Smooth muscle cell (in vitro differentiated cells): Measurements from ENCODE around the gene HSD17B12. TPM values are rescaled to one million over a fixed set of nuclear protein-coding genes. Genes with fewer than 3 reads are reported as not detected.
"Not testable (repeated sequence)": the region's sequence is repeated elsewhere in the genome, so short reads cannot be mapped to it uniquely, and the experiment has no call there.

Experiments used
- DNase-seq: peaks from one replicate; lab custom pipeline; 2025; ENCODE audit not compliant: unreplicated experiment; lab: John Stamatoyannopoulos, UW
- H2AFZ ChIP-seq: fragments of 200-600 bp; sonication (generic); 2 replicates; pipeline ENCODE4 v1.6.0; 2016; ENCODE audit warnings: antibody characterized with exemption, low read depth, mild to moderate bottlenecking
- H3F3A ChIP-seq: fragments of 200-600 bp; sonication (generic); 2 replicates; pipeline ENCODE4 v1.6.0; 2017; ENCODE audit warnings: antibody characterized with exemption, low read depth
- H3K27ac ChIP-seq: fragments of 200-600 bp; sonication (generic); 2 replicates; pipeline ENCODE4 v1.5.1; 2016; ENCODE audit warnings: low read depth, mild to moderate bottlenecking
- H3K27me3 ChIP-seq: fragments of 200-600 bp; sonication (generic); 2 replicates; pipeline ENCODE4 v1.6.1; 2016; ENCODE audit warnings: low read depth, mild to moderate bottlenecking
- H3K36me3 ChIP-seq: fragments of 200-600 bp; sonication (generic); 2 replicates; pipeline ENCODE4 v1.5.1; 2016; ENCODE audit warnings: low read depth
- H3K4me1 ChIP-seq: fragments of 200-600 bp; sonication (generic); 2 replicates; pipeline ENCODE4 v1.5.1; 2016; ENCODE audit warnings: low read depth
- H3K4me2 ChIP-seq: fragments of 200-600 bp; sonication (generic); 2 replicates; pipeline ENCODE4 v1.6.0; 2016; ENCODE audit warnings: mild to moderate bottlenecking
- H3K4me3 ChIP-seq: fragments of 200-600 bp; sonication (generic); 2 replicates; pipeline ENCODE4 v1.5.1; 2016; ENCODE audit warnings: mild to moderate bottlenecking
- H3K79me2 ChIP-seq: fragments of 200-600 bp; sonication (generic); 2 replicates; pipeline ENCODE4 v1.6.0; 2016; ENCODE audit warnings: low read depth, mild to moderate bottlenecking
- H3K9ac ChIP-seq: fragments of 200-600 bp; sonication (generic); 2 replicates; pipeline ENCODE4 v1.6.0; 2016; ENCODE audit warnings: low read depth
- H3K9me3 ChIP-seq: fragments of 200-600 bp; sonication (generic); replicated peaks from 2 replicates; pipeline ENCODE4 v1.5.1; 2016; ENCODE audit warnings: low read depth
- H4K20me1 ChIP-seq: fragments of 200-600 bp; sonication (generic); 2 replicates; pipeline ENCODE4 v1.6.0; 2016; ENCODE audit warnings: low read depth
- WGBS: methylation state at CpG from one replicate; pipeline ENCODE4 v1.1.7; 2016; ENCODE audit warnings: low lambda C conversion rate; 5-methylcytosine and 5-hydroxymethylcytosine counted together
- polyA plus RNA-seq: library from polyadenylated mRNA; unstranded; fragments of >200 nt; fragmentation: Nextera tagmentation; extraction: Ambion mirVana; gene quantifications from 2 replicates; pipeline ENCODE4 v1.2.1, GENCODE V29; 2016
- total RNA-seq: library from RNA; depleted of rRNA; stranded (reverse); fragments of >200 nt; gene quantifications from 2 replicates; pipeline ENCODE4 v1.2.3, GENCODE V29; 2014
- TF ChIP-seq, protein P1 (sequence below): fragments of 200-600 bp; sonication (generic); IDR thresholded peaks from 2 replicates; pipeline ENCODE4 v1.5.1; 2017; ENCODE audit warnings: borderline replicate concordance, mild to moderate bottlenecking, antibody characterized with exemption; ENCODE audit not compliant: insufficient read depth, poor library complexity, severe bottlenecking

HSD17B12 gene
- total and polyA plus RNA-seq, 2 experiments from 2014 or later = 74.8 to 111 TPM

DNA sequence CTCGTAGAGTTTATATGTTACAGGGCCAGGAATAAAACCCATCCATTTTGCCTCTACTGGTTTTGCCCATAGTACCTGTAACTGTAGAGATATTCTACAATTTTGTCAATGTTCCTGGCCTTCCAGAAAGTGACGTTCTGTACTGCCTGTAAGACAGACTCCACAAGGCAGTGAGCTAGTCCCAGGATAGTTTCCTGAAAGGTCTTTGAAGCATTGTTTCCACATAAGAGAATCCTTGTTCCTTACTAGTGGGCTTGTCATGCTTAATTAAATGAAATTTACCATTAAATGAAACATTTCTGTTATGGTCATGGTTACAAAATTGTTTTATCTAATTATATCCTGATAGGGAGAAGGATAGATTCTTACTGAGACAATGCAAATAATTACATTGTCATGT is 80.4 kb downstream of the HSD17B12 start:
- Histone ChIP-seq H3K27me3 (no peaks in the 10 kb centered on the region), H3K79me2 (peaks cover 13% of the 10 kb centered on the region), H3F3A (no peaks in the 10 kb centered on the region), H2AFZ (no peak overlapping the region), H3K36me3 (no peaks in the 10 kb centered on the region), H3K9ac (no peak overlapping the region), H3K9me3 (peaks cover 6% of the 10 kb centered on the region), H3K27ac (no peak overlapping the region), H3K4me1 (no peaks in the 10 kb centered on the region), H4K20me1 (peaks cover 3% of the 10 kb centered on the region), H3K4me3 (no peak overlapping the region), H3K4me2 (no peak overlapping the region)
- no peak for DNase-seq
- TF ChIP-seq, protein P1, sequence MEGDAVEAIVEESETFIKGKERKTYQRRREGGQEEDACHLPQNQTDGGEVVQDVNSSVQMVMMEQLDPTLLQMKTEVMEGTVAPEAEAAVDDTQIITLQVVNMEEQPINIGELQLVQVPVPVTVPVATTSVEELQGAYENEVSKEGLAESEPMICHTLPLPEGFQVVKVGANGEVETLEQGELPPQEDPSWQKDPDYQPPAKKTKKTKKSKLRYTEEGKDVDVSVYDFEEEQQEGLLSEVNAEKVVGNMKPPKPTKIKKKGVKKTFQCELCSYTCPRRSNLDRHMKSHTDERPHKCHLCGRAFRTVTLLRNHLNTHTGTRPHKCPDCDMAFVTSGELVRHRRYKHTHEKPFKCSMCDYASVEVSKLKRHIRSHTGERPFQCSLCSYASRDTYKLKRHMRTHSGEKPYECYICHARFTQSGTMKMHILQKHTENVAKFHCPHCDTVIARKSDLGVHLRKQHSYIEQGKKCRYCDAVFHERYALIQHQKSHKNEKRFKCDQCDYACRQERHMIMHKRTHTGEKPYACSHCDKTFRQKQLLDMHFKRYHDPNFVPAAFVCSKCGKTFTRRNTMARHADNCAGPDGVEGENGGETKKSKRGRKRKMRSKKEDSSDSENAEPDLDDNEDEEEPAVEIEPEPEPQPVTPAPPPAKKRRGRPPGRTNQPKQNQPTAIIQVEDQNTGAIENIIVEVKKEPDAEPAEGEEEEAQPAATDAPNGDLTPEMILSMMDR = no peak
- 60% methylated on average over 2 of the region's 2 CpGs for WGBS

DNA sequence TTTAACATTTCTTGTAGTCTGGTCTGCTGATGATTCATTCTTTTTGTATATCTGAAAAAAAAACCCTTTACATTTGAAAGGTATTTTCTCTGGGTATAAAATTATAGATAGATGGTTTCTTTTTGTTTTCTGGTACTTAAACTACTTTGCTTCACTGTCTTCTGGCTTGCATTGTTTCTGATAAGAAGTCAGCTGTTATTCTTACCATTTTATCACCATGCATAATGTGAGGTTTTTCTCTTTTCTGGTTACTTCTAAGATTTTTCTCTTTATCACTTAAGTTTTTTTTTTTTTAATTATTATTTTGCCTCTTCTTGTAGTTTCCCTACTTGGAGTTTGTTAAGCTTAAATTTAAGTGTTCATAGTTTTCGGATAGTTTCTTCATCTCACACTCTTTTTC is 84.7 kb downstream of the HSD17B12 start:
- TF ChIP-seq, protein P1 = no peak
- Histone ChIP-seq H3F3A (no peaks in the 10 kb centered on the region), H4K20me1 (peaks cover 3% of the 10 kb centered on the region), H3K4me3 (no peak overlapping the region), H3K4me1 (no peaks in the 10 kb centered on the region), H3K4me2 (no peak overlapping the region), H3K27ac (no peak overlapping the region), H3K27me3 (no peaks in the 10 kb centered on the region), H2AFZ (no peak overlapping the region), H3K9me3 (peaks cover 6% of the 10 kb centered on the region), H3K79me2 (peaks cover 17% of the 10 kb centered on the region), H3K9ac (no peak overlapping the region), H3K36me3 (no peaks in the 10 kb centered on the region)
- WGBS = 92% methylated on average over 1 of the region's 1 CpG
- no peak for DNase-seq

DNA sequence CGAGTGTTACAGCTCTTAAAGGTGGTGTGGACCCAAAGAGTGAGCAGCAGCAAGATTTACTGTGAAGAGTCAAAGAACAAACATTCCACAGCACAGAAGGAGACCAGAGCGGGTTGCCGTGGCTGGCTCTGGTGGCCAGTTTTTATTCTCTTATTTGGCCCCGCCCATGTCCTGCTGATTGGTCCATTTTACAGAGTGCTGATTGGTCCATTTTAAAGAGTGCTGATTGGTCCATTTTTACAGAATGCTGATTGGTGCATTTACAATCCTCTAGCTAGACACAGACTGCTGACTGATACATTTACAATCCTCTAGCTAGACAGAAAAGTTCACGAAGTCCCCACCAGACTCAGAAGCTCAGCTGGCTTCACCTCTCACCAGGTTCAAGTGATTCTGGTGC is 88.1 kb downstream of the HSD17B12 start:
- not testable (repeated sequence) for H3K4me1 ChIP-seq, DNase-seq, H3K4me2 ChIP-seq, H3K9me3 ChIP-seq, H2AFZ ChIP-seq, H4K20me1 ChIP-seq, H3K27me3 ChIP-seq, H3K36me3 ChIP-seq, H3K27ac ChIP-seq, H3F3A ChIP-seq, H3K4me3 ChIP-seq, H3K9ac ChIP-seq
- WGBS = 93% methylated on average over 5 of the region's 5 CpGs
- peaks cover 24% of the 10 kb centered on the region for H3K79me2 ChIP-seq

DNA sequence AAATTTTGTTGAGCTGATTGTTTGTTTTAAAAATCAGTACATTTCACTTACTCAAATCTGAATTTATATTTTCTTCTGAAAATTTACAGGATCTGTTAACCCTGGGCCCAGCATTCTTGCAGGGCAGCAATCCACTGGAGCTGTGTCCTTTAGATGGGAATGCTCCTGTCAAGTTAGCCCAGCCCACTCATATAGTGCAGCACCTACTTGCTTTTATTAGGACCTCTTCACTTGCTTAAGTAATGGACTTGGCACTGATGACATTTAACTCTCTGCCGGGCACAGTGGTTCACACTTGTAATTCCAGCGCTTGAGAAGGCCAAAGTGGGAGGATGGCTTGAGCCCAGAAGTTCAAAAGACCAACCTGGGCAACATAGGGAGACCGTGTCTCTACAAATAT is 89.6 kb downstream of the HSD17B12 start:
- Histone ChIP-seq H3K79me2 (peaks cover 12% of the 10 kb centered on the region), H3K4me3 (no peak overlapping the region), H2AFZ (no peak overlapping the region), H3K9me3 (peaks cover 4% of the 10 kb centered on the region), H3K9ac (no peak overlapping the region), H3F3A (no peaks in the 10 kb centered on the region), H3K4me1 (no peaks in the 10 kb centered on the region), H3K27ac (no peak overlapping the region), H3K4me2 (no peak overlapping the region), H4K20me1 (no peaks in the 10 kb centered on the region), H3K27me3 (no peaks in the 10 kb centered on the region), H3K36me3 (no peaks in the 10 kb centered on the region)
- TF ChIP-seq, protein P1 = no peak
- no peak for DNase-seq
- WGBS = 98% methylated on average over 3 of the region's 3 CpGs
